ENCODE measurements around the gene A2M.

The A2M gene

GRCh38 chr12:9115731-9116559 is at the start of gene A2M:
Gene A2M, minus strand, starts transcription at chr12:9115919. Its CDS starts 70 bp downstream, at chr12:9115849.
- no peaks in the 10 kb centered on the region for H3K9me3 ChIP-seq (ENCODE audit: control insufficient read depth, insufficient read depth, low read depth, low read length)
- no peak within 1 kb of the TSS for H3K27ac ChIP-seq (ENCODE audit: extremely low read depth, low read depth, low read length)
- no peaks in the 10 kb centered on the region for H3K36me3 ChIP-seq (ENCODE audit: control insufficient read depth in 2 of 2, insufficient read depth in 1 of 2, low read length in 2 of 2)
- no peaks in the 10 kb centered on the region for H3K4me1 ChIP-seq (ENCODE audit: control insufficient read depth, insufficient read depth, low read length)
- POLR2A ChIA-PET = no interaction called here
- CTCF ChIA-PET = interaction anchor here (1.9 kb wide), 1 partner anchor 214 kb away, joined by 4 read pairs; no protein-coding TSS in a partner anchor
- no peak within 1 kb of the TSS for H3K4me3 ChIP-seq (ENCODE audit: low read depth, low read length)
- TF ChIP-seq KLF9 (tag by site-specific recombination; IDR thresholded peaks at IDR 0.05; ENCODE audit: low read depth) (no peak), ZNF513 (tag by site-specific recombination; IDR thresholded peaks at IDR 0.05) (no peak), ZNF561 (tag by site-specific recombination; IDR thresholded peaks at IDR 0.05; ENCODE audit: borderline replicate concordance) (no peak), ZFHX2 (tag by site-specific recombination; conservative IDR thresholded peaks at IDR 0.05) (peak; percentile 18; the same call in 1 of the 2 replicates), ZXDB (tag by site-specific recombination; IDR thresholded peaks at IDR 0.05) (no peak), ZNF2 (tag by site-specific recombination; IDR thresholded peaks at IDR 0.05) (no peak)

GRCh38 chr12:9163392-9163791 is 47.7 kb upstream of the A2M start:
- ChIA-PET POLR2A (no interaction called here), CTCF (no interaction called here)
- TF ChIP-seq ZNF843 (tag by site-specific recombination; IDR thresholded peaks at IDR 0.05) (no peak), INSM2 (tag by site-specific recombination; IDR thresholded peaks at IDR 0.05) (no peak), ZNF549 (tag by site-specific recombination; IDR thresholded peaks at IDR 0.05) (no peak), ZNF184 (tag by site-specific recombination; IDR thresholded peaks at IDR 0.05) (no peak)
- Histone ChIP-seq H3K27ac (ENCODE audit: extremely low read depth, low read depth, low read length) (no peak overlapping the region), H3K4me1 (ENCODE audit: control insufficient read depth, insufficient read depth, low read length) (no peaks in the 10 kb centered on the region), H3K36me3 (ENCODE audit: control insufficient read depth in 2 of 2, insufficient read depth in 1 of 2, low read length in 2 of 2) (no peaks in the 10 kb centered on the region), H3K4me3 (ENCODE audit: low read depth, low read length) (no peak overlapping the region), H3K9me3 (ENCODE audit: control insufficient read depth, insufficient read depth, low read depth, low read length) (no peaks in the 10 kb centered on the region)

- H3K4me3 ChIP-seq (ENCODE audit: low read depth, low read length) = no peak overlapping the region
- CTCF ChIA-PET = interaction anchor here (0.6 kb wide), 1 partner anchor 265 kb away, joined by 5 read pairs; no protein-coding TSS in a partner anchor
- POLR2A ChIA-PET = no interaction called here
- H3K4me1 ChIP-seq (ENCODE audit: control insufficient read depth, insufficient read depth, low read length) = no peaks in the 10 kb centered on the region
- no peaks in the 10 kb centered on the region for H3K9me3 ChIP-seq (ENCODE audit: control insufficient read depth, insufficient read depth, low read depth, low read length)
- no peaks in the 10 kb centered on the region for H3K36me3 ChIP-seq (ENCODE audit: control insufficient read depth in 2 of 2, insufficient read depth in 1 of 2, low read length in 2 of 2)
- no peak overlapping the region for H3K27ac ChIP-seq (ENCODE audit: extremely low read depth, low read depth, low read length)
- TF ChIP-seq ZNF610 (tag by site-specific recombination; IDR thresholded peaks at IDR 0.05; ENCODE audit: borderline replicate concordance) (no peak), GFI1B (tag by site-specific recombination; IDR thresholded peaks at IDR 0.05) (no peak), ZNF112 (tag by site-specific recombination; IDR thresholded peaks at IDR 0.05) (no peak), KLF1 (tag by site-specific recombination; IDR thresholded peaks at IDR 0.05) (no peak)
Observed at GRCh38 chr12:9156119-9156518, 40.4 kb upstream of the A2M start.

GRCh38 chr12:9149372-9149771 is 33.7 kb upstream of the A2M start:
- H3K4me3 ChIP-seq (ENCODE audit: low read depth, low read length) = no peak overlapping the region
- no peaks in the 10 kb centered on the region for H3K36me3 ChIP-seq (ENCODE audit: control insufficient read depth in 2 of 2, insufficient read depth in 1 of 2, low read length in 2 of 2)
- H3K27ac ChIP-seq (ENCODE audit: extremely low read depth, low read depth, low read length) = no peak overlapping the region
- TF ChIP-seq ZFP69B (tag by site-specific recombination; IDR thresholded peaks at IDR 0.05) (no peak), ZNF571 (tag by site-specific recombination; IDR thresholded peaks at IDR 0.05) (no peak), AEBP2 (tag by site-specific recombination; IDR thresholded peaks at IDR 0.05; ENCODE audit: borderline replicate concordance) (no peak), ZNF596 (tag by site-specific recombination; IDR thresholded peaks at IDR 0.05) (no peak), ZNF837 (tag by site-specific recombination; IDR thresholded peaks at IDR 0.05) (no peak), ZNF157 (tag by site-specific recombination; IDR thresholded peaks at IDR 0.05) (no peak), MZF1 (tag by site-specific recombination; IDR thresholded peaks at IDR 0.05; ENCODE audit: borderline replicate concordance) (no peak)
- no peaks in the 10 kb centered on the region for H3K9me3 ChIP-seq (ENCODE audit: control insufficient read depth, insufficient read depth, low read depth, low read length)
- ChIA-PET POLR2A (no interaction called here), CTCF (interaction anchor here (1.1 kb wide), 1 partner anchor 192 kb away, joined by 5 read pairs; no protein-coding TSS in a partner anchor)
- H3K4me1 ChIP-seq (ENCODE audit: control insufficient read depth, insufficient read depth, low read length) = no peaks in the 10 kb centered on the region

All from HEK293 (cell line).